Esophagus squamous epithelium (tissue), 5 donors: Measurements from ENCODE around the gene CDC14B. TPM values are rescaled to one million over a fixed set of nuclear protein-coding genes. Genes with fewer than 3 reads are reported as not detected.

ENCODE experiments used
- DNase-seq: peaks from one replicate; lab custom pipeline; 2025; lab: John Stamatoyannopoulos, UW
- H3K27ac ChIP-seq, 4 donors: fragments of 200-600 bp; sonication (generic); one replicate each; pipeline ENCODE4 v1.5.1; 2016 to 2019; ENCODE audit warnings: mild to moderate bottlenecking in 1 of 4
- H3K27me3 ChIP-seq, 4 donors: fragments of 200-600 bp; sonication (generic); 1 replicate in 3 of 4; 2 replicates in 1 of 4; pipeline versions ENCODE4 v1.5.1 to v1.6.0; 2017 to 2021; ENCODE audit warnings: antibody characterized with exemption in 1 of 4
- H3K36me3 ChIP-seq, 3 donors: fragments of 200-600 bp; sonication (generic); one replicate each; pipeline ENCODE4 v1.5.1; 2016 to 2019
- H3K4me1 ChIP-seq, 3 donors: fragments of 200-600 bp; sonication (generic); one replicate each; pipeline ENCODE4 v1.5.1; 2017 to 2019
- H3K4me3 ChIP-seq, 4 donors: fragments of 200-600 bp; sonication (generic); 1 replicate in 3 of 4; 2 replicates in 1 of 4; pipeline ENCODE4 v1.5.1; 2016 to 2019; ENCODE audit warnings: mild to moderate bottlenecking in 2 of 4, moderate library complexity in 1 of 4
- H3K9me3 ChIP-seq, 3 donors: fragments of 200-600 bp; sonication (generic); one replicate each; pipeline ENCODE4 v1.5.1; 2016 to 2019
- CTCF ChIP-seq, 6 experiments: fragments of 450-650 bp in 4 of 6; fragments of 200-600 bp in 2 of 6; sonication (generic) in 2 of 6; IDR thresholded peaks; one replicate each; pipeline ENCODE4 v1.5.1; 2016 to 2019; ENCODE audit warnings: antibody characterized with exemption in 6 of 6, mild to moderate bottlenecking in 4 of 6, moderate library complexity in 4 of 6
- POLR2A ChIP-seq, 4 donors: fragments of 450-650 bp; IDR thresholded peaks; one replicate each; pipeline ENCODE4 v1.6.1; 2017; ENCODE audit warnings: antibody characterized with exemption in 4 of 4, mild to moderate bottlenecking in 4 of 4, moderate library complexity in 3 of 4
- whole genome bisulfite sequencing, 2 donors: methylation state at CpG; one replicate each; pipeline ENCODE4 v1.1.5; 2018; 5-methylcytosine and 5-hydroxymethylcytosine counted together
- intact Hi-C: fragments of 100-400 bp; cut with DNase I; formaldehyde crosslinking; loops from one replicate; pipeline ENCODE4 v1.15.0; 2022
- total RNA-seq, 4 donors: library from RNA; depleted of rRNA; stranded (reverse); fragments of >200 nt; gene quantifications; one replicate each; pipeline ENCODE4 v1.1.0, GENCODE V29; 2016
- donor health status: DM: yes; HTN: yes; CAD: no.

The CDC14B gene
- total RNA-seq, 4 donors from 2014 or later, result 2.7 to 14.8 (median 9.1) TPM

GRCh38 chr9:96565671-96566497 lies 53.8 kb downstream of the CDC14B start:
- peak overlapping the region; percentile 74 to 81 (median 77) for H3K4me3 ChIP-seq
- peak overlapping the region; percentile 84 to 93 (median 88) for H3K27ac ChIP-seq
- H3K4me1 ChIP-seq, result peaks cover 3 to 35% (median 15%) of the 10 kb centered on the region in 3 donors
- H3K27me3 ChIP-seq, result no peaks in the 10 kb centered on the region
- H3K9me3 ChIP-seq, result no peaks in the 10 kb centered on the region
- DNase-seq, result no peak
- 15 to 18% methylated on average over 8 of the region's 8 CpGs for WGBS, 2 donors
- TF ChIP-seq CTCF (IDR thresholded peaks at IDR 0.05), result no peak
- no peak for TF ChIP-seq POLR2A (IDR thresholded peaks at IDR 0.05)
- peaks cover 0 to 14% (median 0%) of the 10 kb centered on the region in 3 donors for H3K36me3 ChIP-seq
- intact Hi-C loops, result no loop called here

- H3K27ac ChIP-seq, result no peak overlapping the region
- no peaks in the 10 kb centered on the region for H3K9me3 ChIP-seq
- no peak for DNase-seq
- 73% methylated on average over 4 of the region's 4 CpGs for WGBS, 2 donors
- H3K4me3 ChIP-seq, result no peak overlapping the region
- H3K27me3 ChIP-seq, result no peaks in the 10 kb centered on the region
- intact Hi-C loops, result no loop called here
- peaks cover 0 to 14% (median 0%) of the 10 kb centered on the region in 3 donors for H3K36me3 ChIP-seq
- peaks cover 3 to 35% (median 15%) of the 10 kb centered on the region in 3 donors for H3K4me1 ChIP-seq
- TF ChIP-seq CTCF (IDR thresholded peaks at IDR 0.05) (no peak), POLR2A (IDR thresholded peaks at IDR 0.05) (no peak)
Measured at GRCh38 chr9:96564217-96564616, 55.4 kb downstream of the CDC14B start.

DNA sequence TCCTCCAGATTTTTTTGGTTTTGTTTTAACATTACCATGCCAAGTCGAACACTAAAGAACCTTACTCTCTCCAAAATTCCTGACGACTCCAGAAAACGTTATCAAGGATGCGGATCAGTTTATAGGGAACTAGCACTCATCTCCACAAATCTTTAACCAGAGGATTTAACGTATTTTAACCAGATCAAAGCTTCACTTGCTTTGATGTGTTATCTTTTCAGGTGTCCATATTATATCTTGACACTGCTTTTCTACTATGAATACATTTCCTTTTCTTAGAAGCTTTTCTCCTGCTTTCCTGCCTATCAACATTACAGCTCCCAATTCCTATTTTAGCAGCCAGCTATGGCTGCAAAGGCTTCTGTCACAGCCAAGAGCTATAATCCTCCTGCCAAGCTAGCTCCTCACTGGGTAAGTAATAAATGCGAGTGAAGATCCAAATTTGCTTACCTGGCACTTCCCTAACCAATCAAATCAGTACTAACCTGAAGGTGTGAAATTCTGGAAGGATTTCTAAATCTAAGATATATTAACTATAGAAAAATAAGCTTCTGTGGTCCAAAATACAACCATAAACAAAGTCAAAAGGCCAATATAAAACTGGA lies 60.2 kb downstream of the CDC14B start:
- 83 to 84% methylated on average over 6 of the region's 6 CpGs for WGBS, 2 donors
- H3K36me3 ChIP-seq, result peaks cover 0 to 14% (median 0%) of the 10 kb centered on the region in 3 donors
- no peaks in the 10 kb centered on the region for H3K9me3 ChIP-seq
- intact Hi-C loops, result no loop called here
- no peaks in the 10 kb centered on the region for H3K27me3 ChIP-seq
- no peak overlapping the region for H3K27ac ChIP-seq
- no peak overlapping the region for H3K4me3 ChIP-seq
- no peak for DNase-seq
- peaks cover 0 to 12% (median 4%) of the 10 kb centered on the region in 3 donors for H3K4me1 ChIP-seq
- TF ChIP-seq CTCF (IDR thresholded peaks at IDR 0.05), result no peak
- TF ChIP-seq POLR2A (IDR thresholded peaks at IDR 0.05), result no peak

GRCh38 chr9:96557921-96558320 lies 61.7 kb downstream of the CDC14B start:
- no peak for TF ChIP-seq CTCF (IDR thresholded peaks at IDR 0.05)
- no peak for TF ChIP-seq POLR2A (IDR thresholded peaks at IDR 0.05)
- H3K27ac ChIP-seq, result peak overlapping the region in 1 of 4 donors; percentile 2
- intact Hi-C loops, result no loop called here
- no peak overlapping the region for H3K4me3 ChIP-seq
- no peaks in the 10 kb centered on the region for H3K9me3 ChIP-seq
- H3K27me3 ChIP-seq, result no peaks in the 10 kb centered on the region
- peaks cover 0 to 14% (median 0%) of the 10 kb centered on the region in 3 donors for H3K36me3 ChIP-seq
- DNase-seq, result no peak
- WGBS, 2 donors, result 83 to 95% methylated on average over 1 of the region's 1 CpG
- H3K4me1 ChIP-seq, result peaks cover 0 to 12% (median 4%) of the 10 kb centered on the region in 3 donors
